Peyer's patch (tissue), 4 donors: ENCODE measurements around the gene SERINC3. TPM values are rescaled to one million over a fixed set of nuclear protein-coding genes. Genes with fewer than 3 reads are reported as not detected.

Experiments used
- DNase-seq, 3 donors: peaks; one replicate each; pipeline ENCODE4 v3.0.0-alpha.2; 2017 to 2019
- H3K27ac ChIP-seq, 4 donors: fragments of 200-600 bp; sonication (generic); one replicate each; pipeline ENCODE4 v1.5.1; 2016 to 2019
- H3K27me3 ChIP-seq, 2 donors: fragments of 200-600 bp; sonication (generic); one replicate each; pipeline ENCODE4 v1.5.1; 2019
- H3K36me3 ChIP-seq, 3 donors: fragments of 200-600 bp; sonication (generic); one replicate each; pipeline ENCODE4 v1.5.1; 2016 to 2019
- H3K4me1 ChIP-seq, 4 donors: fragments of 200-600 bp; sonication (generic); one replicate each; pipeline ENCODE4 v1.5.1; 2016 to 2019
- H3K4me3 ChIP-seq, 4 donors: fragments of 200-600 bp; sonication (generic); 1 replicate in 3 of 4; 2 replicates in 1 of 4; pipeline ENCODE4 v1.5.1; 2016 to 2019; ENCODE audit warnings: mild to moderate bottlenecking in 1 of 4
- H3K9me3 ChIP-seq, 4 donors: fragments of 200-600 bp; sonication (generic); one replicate each; pipeline ENCODE4 v1.5.1; 2016 to 2019; ENCODE audit warnings: mild to moderate bottlenecking in 1 of 4
- CTCF ChIP-seq, 6 experiments: fragments of 450-650 bp in 4 of 6; fragments of 200-600 bp in 2 of 6; sonication (generic) in 1 of 6; IDR thresholded peaks; one replicate each; pipeline ENCODE4 v1.5.1; 2017 to 2019; ENCODE audit warnings: antibody characterized with exemption in 6 of 6, mild to moderate bottlenecking in 3 of 6, moderate library complexity in 1 of 6
- POLR2A ChIP-seq, 2 donors: fragments of 450-650 bp; IDR thresholded peaks; one replicate each; pipeline ENCODE4 v1.5.1; 2017; ENCODE audit warnings: antibody characterized with exemption in 2 of 2, mild to moderate bottlenecking in 2 of 2, moderate library complexity in 2 of 2
- total RNA-seq, 4 donors: library from RNA; depleted of rRNA; stranded (reverse); fragments of >200 nt; gene quantifications; one replicate each; pipeline ENCODE4 v1.1.0, GENCODE V29; 2016

The SERINC3 gene
- total RNA-seq, 4 donors from 2014 or later, result 24.8 to 70.0 (median 54.2) TPM

GRCh38 chr20:44513871-44514270 is 8.0 kb downstream of the SERINC3 start:
- no peak overlapping the region for H3K27ac ChIP-seq
- H3K9me3 ChIP-seq, result no peaks in the 10 kb centered on the region
- no peaks in the 10 kb centered on the region for H3K27me3 ChIP-seq
- no peak for TF ChIP-seq POLR2A (IDR thresholded peaks at IDR 0.05)
- no peak for TF ChIP-seq CTCF (IDR thresholded peaks at IDR 0.05)
- no peak for DNase-seq
- H3K4me3 ChIP-seq, result no peak overlapping the region
- H3K4me1 ChIP-seq, result peaks cover 0 to 11% (median 0%) of the 10 kb centered on the region in 4 donors
- H3K36me3 ChIP-seq, result peaks cover 0 to 47% (median 3%) of the 10 kb centered on the region in 3 donors

GRCh38 chr20:44509762-44510161 is 12.1 kb downstream of the SERINC3 start:
- Histone ChIP-seq H3K9me3 (no peaks in the 10 kb centered on the region), H3K27ac (no peak overlapping the region), H3K4me3 (no peak overlapping the region), H3K4me1 (peaks cover 0 to 4% (median 0%) of the 10 kb centered on the region in 4 donors), H3K36me3 (peaks cover 0 to 86% (median 3%) of the 10 kb centered on the region in 3 donors), H3K27me3 (no peaks in the 10 kb centered on the region)
- no peak for DNase-seq
- TF ChIP-seq POLR2A (IDR thresholded peaks at IDR 0.05), result no peak
- no peak for TF ChIP-seq CTCF (IDR thresholded peaks at IDR 0.05)

GRCh38 chr20:44504402-44505307 is 17.2 kb downstream of the SERINC3 start:
- no peaks in the 10 kb centered on the region for H3K9me3 ChIP-seq
- no peak overlapping the region for H3K4me3 ChIP-seq
- H3K4me1 ChIP-seq, result no peaks in the 10 kb centered on the region
- H3K27ac ChIP-seq, result no peak overlapping the region
- TF ChIP-seq CTCF (IDR thresholded peaks at IDR 0.05) (no peak), POLR2A (IDR thresholded peaks at IDR 0.05) (no peak)
- peaks cover 0 to 96% (median under 1%) of the 10 kb centered on the region in 3 donors for H3K36me3 ChIP-seq
- DNase-seq, result no peak
- H3K27me3 ChIP-seq, result no peaks in the 10 kb centered on the region

- TF ChIP-seq CTCF (IDR thresholded peaks at IDR 0.05) (no peak), POLR2A (IDR thresholded peaks at IDR 0.05) (no peak)
- Histone ChIP-seq H3K36me3 (peaks cover 0 to 96% (median 0%) of the 10 kb centered on the region in 3 donors), H3K27ac (no peak overlapping the region)
Observed at GRCh38 chr20:44502968-44503367, 18.9 kb downstream of the SERINC3 start.

GRCh38 chr20:44501448-44501847 is 20.4 kb downstream of the SERINC3 start:
- TF ChIP-seq POLR2A (IDR thresholded peaks at IDR 0.05), result no peak
- TF ChIP-seq CTCF (IDR thresholded peaks at IDR 0.05), result no peak
- Histone ChIP-seq H3K4me1 (no peaks in the 10 kb centered on the region), H3K27me3 (no peaks in the 10 kb centered on the region), H3K27ac (no peak overlapping the region), H3K9me3 (no peaks in the 10 kb centered on the region), H3K4me3 (no peak overlapping the region), H3K36me3 (peaks cover 0 to 97% (median 0%) of the 10 kb centered on the region in 3 donors)
- DNase-seq, result no peak

More at GRCh38 chr20:44502968-44503367, 18.9 kb downstream of the SERINC3 start:
- H3K4me1 ChIP-seq, result no peaks in the 10 kb centered on the region
- DNase-seq, result no peak
- no peak overlapping the region for H3K4me3 ChIP-seq
- no peaks in the 10 kb centered on the region for H3K9me3 ChIP-seq
- no peaks in the 10 kb centered on the region for H3K27me3 ChIP-seq
